AG04449 (cell line): Measurements from ENCODE around the gene MAGEB4.

Experiments
- CTCF ChIA-PET: fragments of 350-600 bp; formaldehyde crosslinking; extraction: SDS; loops from one replicate; lab custom pipeline; 2021; ENCODE audit warnings: antibody characterized with exemption; lab: Yijun Ruan, JAX
- POLR2A ChIA-PET: fragments of 400-600, 350-600 bp; formaldehyde crosslinking; extraction: SDS; loops from one replicate; lab custom pipeline; 2020; ENCODE audit warnings: antibody characterized with exemption, inconsistent platforms; lab: Yijun Ruan, JAX
- DNase-seq: peaks from one replicate; pipeline ENCODE4 v3.0.0-alpha.2; 2010; ENCODE audit warnings: low read depth, low spot score
- H3K4me3 ChIP-seq: 2 replicates; pipeline ENCODE4 v1.5.1; 2011; ENCODE audit warnings: low read depth, mild to moderate bottlenecking, control low read depth, low read length
- TF ChIP-seq, protein P1 (sequence below): IDR thresholded peaks from one replicate; pipeline ENCODE4 v1.5.1; 2011; ENCODE audit warnings: mild to moderate bottlenecking, moderate library complexity, low read length, control low read depth, inconsistent platforms; ENCODE audit not compliant: insufficient read depth; ENCODE audit errors: missing control alignments

The MAGEB4 gene

DNA sequence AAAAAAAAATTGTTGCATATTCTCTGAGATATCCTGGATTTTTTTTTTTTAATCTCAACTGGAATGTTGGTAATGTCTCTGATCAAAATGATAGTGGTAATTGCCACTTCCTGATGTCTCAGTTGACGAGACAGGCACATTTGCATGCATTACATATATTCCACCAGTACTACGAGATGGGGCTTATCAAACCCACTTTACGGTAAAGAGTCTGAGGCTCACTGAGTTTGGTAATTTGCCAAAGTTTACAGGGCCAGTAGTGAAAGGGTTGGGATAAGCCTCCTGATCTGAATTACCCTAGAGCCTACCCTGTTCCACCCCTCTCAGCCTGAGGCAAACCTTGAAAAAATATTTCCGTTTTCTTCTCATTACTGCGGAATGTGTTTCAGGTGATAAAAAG, 21.1 kb upstream of the MAGEB4 start:
- ChIA-PET CTCF (no interaction called here), POLR2A (no interaction called here)
- no peak overlapping the region for H3K4me3 ChIP-seq
- no peak for DNase-seq
- TF ChIP-seq, protein P1, sequence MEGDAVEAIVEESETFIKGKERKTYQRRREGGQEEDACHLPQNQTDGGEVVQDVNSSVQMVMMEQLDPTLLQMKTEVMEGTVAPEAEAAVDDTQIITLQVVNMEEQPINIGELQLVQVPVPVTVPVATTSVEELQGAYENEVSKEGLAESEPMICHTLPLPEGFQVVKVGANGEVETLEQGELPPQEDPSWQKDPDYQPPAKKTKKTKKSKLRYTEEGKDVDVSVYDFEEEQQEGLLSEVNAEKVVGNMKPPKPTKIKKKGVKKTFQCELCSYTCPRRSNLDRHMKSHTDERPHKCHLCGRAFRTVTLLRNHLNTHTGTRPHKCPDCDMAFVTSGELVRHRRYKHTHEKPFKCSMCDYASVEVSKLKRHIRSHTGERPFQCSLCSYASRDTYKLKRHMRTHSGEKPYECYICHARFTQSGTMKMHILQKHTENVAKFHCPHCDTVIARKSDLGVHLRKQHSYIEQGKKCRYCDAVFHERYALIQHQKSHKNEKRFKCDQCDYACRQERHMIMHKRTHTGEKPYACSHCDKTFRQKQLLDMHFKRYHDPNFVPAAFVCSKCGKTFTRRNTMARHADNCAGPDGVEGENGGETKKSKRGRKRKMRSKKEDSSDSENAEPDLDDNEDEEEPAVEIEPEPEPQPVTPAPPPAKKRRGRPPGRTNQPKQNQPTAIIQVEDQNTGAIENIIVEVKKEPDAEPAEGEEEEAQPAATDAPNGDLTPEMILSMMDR = no peak

DNA sequence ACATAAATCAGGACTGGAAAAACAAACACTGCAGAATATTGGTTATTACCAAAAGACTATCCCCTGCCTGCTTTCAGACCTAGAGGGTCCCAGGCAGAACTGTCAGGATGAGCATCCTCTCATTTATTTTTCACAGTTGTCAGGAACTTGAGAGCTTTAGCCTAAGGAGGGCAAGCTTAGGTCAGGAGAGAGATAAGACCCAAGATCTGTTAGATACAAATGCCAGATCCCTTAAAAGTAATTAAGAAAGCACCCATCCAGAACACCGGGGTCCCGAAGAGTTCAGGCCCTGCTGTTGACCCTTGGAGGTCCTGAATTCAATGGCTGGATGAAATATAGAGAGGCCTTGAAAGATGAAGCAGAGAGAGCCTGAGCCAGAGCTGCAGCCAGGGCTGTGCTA, 17.3 kb upstream of the MAGEB4 start:
- ChIA-PET CTCF (no interaction called here), POLR2A (no interaction called here)
- DNase-seq = no peak
- TF ChIP-seq, protein P1 = no peak
- H3K4me3 ChIP-seq = no peak overlapping the region

DNA sequence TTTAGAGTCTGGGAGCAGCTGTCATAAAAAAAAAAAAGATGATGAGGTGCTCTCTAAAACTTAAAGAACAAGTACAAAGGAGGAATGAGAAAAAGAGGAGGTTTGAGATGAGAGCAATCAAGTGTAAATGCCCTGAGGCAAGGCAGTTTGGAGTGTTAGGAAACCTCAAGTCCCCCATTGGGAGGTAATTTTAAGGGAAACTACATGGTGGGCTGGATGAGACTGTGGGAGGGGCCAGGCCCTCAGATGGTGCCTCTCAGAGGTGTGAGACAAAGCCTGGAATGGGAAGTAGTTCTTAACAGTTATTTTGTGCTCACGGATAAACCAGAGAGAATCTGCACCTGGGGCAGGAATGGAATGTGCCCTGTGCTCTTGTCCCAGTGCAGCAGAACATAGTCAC, 13.3 kb upstream of the MAGEB4 start:
- no peak for DNase-seq
- CTCF ChIA-PET = no interaction called here
- POLR2A ChIA-PET = no interaction called here

DNA sequence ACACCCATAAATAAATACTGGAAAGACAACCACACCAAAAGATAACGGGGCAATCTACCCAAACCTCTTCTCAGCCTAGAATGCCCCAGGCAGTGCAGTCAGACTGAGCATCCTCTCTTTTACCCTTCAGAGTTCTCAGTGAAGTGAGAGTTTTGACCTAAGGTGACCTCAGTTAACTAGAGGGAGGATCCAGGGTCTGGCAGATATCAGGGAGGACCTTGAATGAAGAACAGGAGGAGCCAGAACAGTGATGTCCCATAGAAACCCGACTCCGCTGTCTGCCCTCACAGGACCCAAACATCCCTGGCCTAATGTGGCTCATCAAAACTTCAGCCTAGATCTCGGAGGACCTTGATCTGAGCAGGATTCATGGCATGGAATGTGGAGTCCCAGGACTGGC, 11.4 kb upstream of the MAGEB4 start, which contains the start of gene MAGEB3:
Gene MAGEB3 (plus strand): TSS at position 263 of the 400 bp plus-strand sequence. CDS start 5,268 bp downstream, outside the sequence.
- POLR2A ChIA-PET = no interaction called here
- H3K4me3 ChIP-seq = no peak within 1 kb of the TSS
- CTCF ChIA-PET = no interaction called here
- no peak for DNase-seq
- TF ChIP-seq, protein P1 = no peak

More for the DNA sequence above, 13.3 kb upstream of the MAGEB4 start:
- H3K4me3 ChIP-seq = no peak overlapping the region
- TF ChIP-seq, protein P1 = no peak

DNA sequence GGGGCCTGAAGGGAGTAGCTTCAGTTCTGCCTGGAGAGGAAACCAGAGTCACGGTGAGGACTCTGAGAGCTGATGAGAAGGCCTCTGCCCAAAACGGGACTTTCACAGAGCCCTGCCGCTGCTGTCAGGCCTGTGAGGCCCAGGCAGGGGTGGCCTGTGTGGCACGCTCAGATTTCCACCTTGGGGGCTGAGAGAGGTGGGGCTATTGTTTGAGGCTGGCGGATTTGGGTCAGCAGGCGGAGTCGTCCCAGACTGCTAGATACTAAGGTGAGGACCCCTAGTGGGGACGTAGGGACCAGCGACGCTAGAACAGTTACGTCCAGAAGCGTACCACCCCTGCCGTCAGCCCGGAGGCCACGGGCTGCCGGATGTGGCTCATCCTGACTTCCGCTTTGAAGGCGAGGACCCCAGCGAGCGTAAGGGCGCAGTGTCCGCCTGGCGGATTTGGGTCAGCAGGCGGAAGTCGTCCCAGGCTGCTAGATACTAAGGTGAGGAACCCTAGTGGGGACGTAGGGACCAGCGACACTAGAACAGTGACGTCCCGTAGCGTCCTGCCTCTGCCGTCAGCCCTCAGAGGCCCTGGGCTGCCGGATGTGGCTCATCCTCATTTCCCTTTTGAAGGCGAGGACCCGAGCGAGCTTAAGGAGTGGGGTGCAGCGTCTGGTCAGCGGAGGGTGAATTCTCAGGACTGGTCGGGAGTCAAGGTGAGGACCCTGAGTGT, 5.1 kb downstream of the MAGEB4 start, which contains the start of gene MAGEB1:
Gene MAGEB1 (plus strand): TSS at position 378 of the 721 bp plus-strand sequence. CDS start 3,348 bp downstream, outside the sequence.
- ChIA-PET CTCF (no interaction called here), POLR2A (no interaction called here)
- TF ChIP-seq, protein P1 = no peak
- no peak for DNase-seq
- H3K4me3 ChIP-seq = no peak within 1 kb of the TSS

DNA sequence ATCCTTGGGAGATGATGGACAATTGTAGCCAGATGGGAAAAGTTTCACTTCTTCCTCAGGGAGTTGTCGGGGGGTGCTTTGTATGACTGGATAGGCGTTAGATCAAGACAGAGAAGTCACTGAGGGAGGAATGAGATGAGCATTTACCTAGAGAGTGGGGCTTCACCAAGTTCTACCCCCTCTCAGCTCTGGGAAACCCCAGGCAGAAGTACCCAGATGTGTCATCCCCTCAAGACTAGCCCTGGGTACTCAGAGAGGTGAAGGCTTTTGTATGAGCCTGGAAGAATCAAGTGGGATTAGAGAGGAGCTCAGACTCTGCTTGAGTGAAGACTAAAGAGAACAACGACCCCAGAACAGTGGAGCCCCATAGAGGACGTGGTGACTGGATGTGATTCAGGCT, 7.1 kb downstream of the MAGEB4 start:
- TF ChIP-seq, protein P1 = no peak
- DNase-seq = no peak
- no peak overlapping the region for H3K4me3 ChIP-seq
- CTCF ChIA-PET = no interaction called here
- POLR2A ChIA-PET = no interaction called here
